CMK (cell line): ENCODE measurements around the gene REC114.
"Not testable (repeated sequence)": the region's sequence is repeated elsewhere in the genome, so short reads cannot be mapped to it uniquely, and the experiment has no call there.

Experiments used
- DNase-seq: peaks from one replicate; pipeline ENCODE4 v3.0.0-alpha.2; 2010; ENCODE audit warnings: low read depth

REC114 gene

GRCh38 chr15:73530649-73531048, 87.7 kb downstream of the REC114 start:
- no peak for DNase-seq

- DNase-seq, result no peak
These were observed 95.2 kb downstream of the REC114 start for GRCh38 chr15:73538123-73538522.

- DNase-seq, result no peak
These were observed 95.7 kb downstream of the REC114 start for GRCh38 chr15:73538563-73539211.

GRCh38 chr15:73539212-73540128, 96.5 kb downstream of the REC114 start:
- DNase-seq, result no peak

- no peak for DNase-seq
These were observed 97.2 kb downstream of the REC114 start for GRCh38 chr15:73540161-73540560.

GRCh38 chr15:73541479-73541878, 98.5 kb downstream of the REC114 start:
- no peak for DNase-seq

- DNase-seq, result not testable (repeated sequence)
These were observed 106.0 kb downstream of the REC114 start for GRCh38 chr15:73548925-73549324.

GRCh38 chr15:73550190-73550589, 107.2 kb downstream of the REC114 start:
- no peak for DNase-seq

- DNase-seq, result no peak
These were observed 112.1 kb downstream of the REC114 start for GRCh38 chr15:73555080-73555479.

GRCh38 chr15:73558529-73558928, 115.6 kb downstream of the REC114 start:
- DNase-seq, result no peak

GRCh38 chr15:73560501-73561117, 117.6 kb downstream of the REC114 start:
- DNase-seq, result no peak

GRCh38 chr15:73564255-73564654, 121.3 kb downstream of the REC114 start:
- DNase-seq, result no peak

GRCh38 chr15:73567020-73567419, 124.1 kb downstream of the REC114 start:
- DNase-seq, result no peak

GRCh38 chr15:73568564-73569280, 125.8 kb downstream of the REC114 start:
- DNase-seq, result no peak

- no peak for DNase-seq
These were observed 126.4 kb downstream of the REC114 start for GRCh38 chr15:73569361-73569760.

- no peak for DNase-seq
These were observed 127.5 kb downstream of the REC114 start for GRCh38 chr15:73570355-73571032.

GRCh38 chr15:73571346-73571745, 128.4 kb downstream of the REC114 start:
- no peak for DNase-seq

GRCh38 chr15:73572296-73572695, 129.3 kb downstream of the REC114 start:
- no peak for DNase-seq

- no peak for DNase-seq
These were observed 130.1 kb downstream of the REC114 start for GRCh38 chr15:73573037-73573436.

GRCh38 chr15:73573572-73573971, 130.6 kb downstream of the REC114 start:
- no peak for DNase-seq

GRCh38 chr15:73575636-73576247, 132.8 kb downstream of the REC114 start:
- DNase-seq, result no peak
